Tracheal epithelial cell (primary cell): ENCODE measurements around the gene HEATR9. TPM values are rescaled to one million over a fixed set of nuclear protein-coding genes. Genes with fewer than 3 reads are reported as not detected.

ENCODE experiments used
- total RNA-seq: library from RNA; depleted of rRNA; stranded (reverse); fragments of >200 nt; gene quantifications from 2 replicates; pipeline ENCODE4 v1.2.1, GENCODE V29; 2014

Gene HEATR9, protein sequence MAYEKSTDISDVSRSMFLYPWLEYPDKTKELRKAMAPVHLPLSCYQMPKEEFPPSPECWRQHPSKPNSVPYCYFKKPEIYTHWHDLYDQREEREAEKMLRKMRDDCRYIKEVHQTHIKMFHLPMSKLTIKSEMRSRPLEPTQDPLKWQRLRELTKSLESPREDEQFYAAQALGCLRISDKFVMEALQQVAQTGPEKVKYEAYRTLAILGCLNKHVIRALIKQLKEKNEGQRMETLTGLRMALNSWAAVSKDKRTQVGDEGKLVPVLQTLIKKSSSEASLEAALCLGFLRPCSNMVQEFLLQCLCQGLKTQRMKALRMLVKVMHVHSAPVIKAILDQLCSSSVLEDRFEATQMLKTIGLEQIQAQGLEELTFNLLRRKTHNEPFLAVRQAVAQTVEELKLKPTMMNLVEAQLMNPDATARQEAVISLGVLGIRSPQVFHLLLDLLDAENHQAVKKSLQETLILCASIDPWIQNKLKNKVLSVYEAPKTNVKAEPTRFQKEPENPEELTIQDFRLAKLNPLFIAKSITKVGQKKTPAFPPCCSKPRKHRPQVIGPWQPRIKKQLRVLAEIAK
- not detected in 2 replicates for total RNA-seq

GRCh38 chr17:35868737-35869136 lies at the start of gene HEATR9:
Gene HEATR9 (minus strand): TSS chr17:35868891. CDS start chr17:35868742, 149 bp downstream.

GRCh38 chr17:35879773-35880654 lies 11.3 kb upstream of the HEATR9 start, which contains the start of gene CCL5:
Gene CCL5 (minus strand): TSS chr17:35880360.

DNA sequence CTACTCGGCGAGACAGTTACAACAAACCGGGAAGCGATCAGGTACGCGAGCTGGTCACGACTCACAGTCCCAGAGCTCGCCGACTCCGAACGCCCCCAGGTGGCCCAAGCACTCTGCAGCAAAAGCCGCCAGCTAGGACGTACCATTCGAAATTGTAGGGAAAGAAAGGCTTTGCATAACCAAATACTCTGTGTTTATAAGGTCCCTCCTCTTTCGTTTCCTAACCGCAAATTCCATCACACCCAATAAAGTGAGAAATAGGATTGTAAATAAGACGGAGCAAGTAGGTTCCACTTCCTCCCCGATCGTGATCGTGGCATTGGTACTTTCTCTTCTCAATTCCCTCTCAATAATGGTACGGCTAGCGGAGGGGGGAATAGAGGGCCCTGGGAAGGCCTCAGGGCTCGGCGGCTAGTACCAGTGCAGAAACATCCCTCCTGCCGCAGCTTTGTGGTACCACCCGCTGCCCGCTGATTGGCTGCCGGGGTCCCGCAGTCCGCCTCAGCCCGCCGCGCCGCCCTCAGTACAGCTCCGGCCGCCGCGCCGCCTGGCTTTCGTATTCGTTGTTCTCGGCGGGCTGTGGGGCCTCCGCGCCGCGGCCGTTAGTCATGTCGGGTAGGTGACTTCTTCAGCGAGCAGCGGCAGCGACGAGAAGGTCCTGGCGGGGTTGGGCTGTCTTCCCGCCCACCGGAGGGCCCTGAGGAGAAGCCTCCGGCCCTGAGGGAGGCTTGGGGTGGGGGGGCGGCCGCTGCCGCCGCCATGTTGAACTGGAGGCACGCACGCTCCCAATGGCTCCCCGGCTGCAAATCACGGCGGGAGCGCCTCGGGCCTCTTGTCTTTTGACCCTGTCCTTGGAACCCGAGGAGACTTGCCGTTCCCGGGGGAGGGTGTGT lies 59.5 kb downstream of the HEATR9 start, which contains the start of gene TAF15:
TSS of gene TAF15 (plus strand) at position 523 of the 893 bp plus-strand sequence. CDS start at position 609, 86 bp downstream.

Other genes with a start within 250 kb of the HEATR9 start
- 0.64 and 0.72 TPM in 2 replicates for gene RASL10B, start 137.3 kb downstream of the HEATR9 start, total RNA-seq
- 0.24 TPM in 1 of 2 replicates, not detected in the other for gene GAS2L2, start 115.7 kb downstream of the HEATR9 start, total RNA-seq
- not detected in 2 replicates for gene C17orf50, start 108.0 kb downstream of the HEATR9 start, total RNA-seq
- gene MMP28, start 73.2 kb downstream of the HEATR9 start, total RNA-seq: 37.8 and 132 TPM in 2 replicates
- 36.9 and 45.8 TPM in 2 replicates for gene TAF15, start 59.4 kb downstream of the HEATR9 start, total RNA-seq
- 0.24 TPM in 1 of 2 replicates, not detected in the other for gene CCL5, start 11.5 kb upstream of the HEATR9 start, total RNA-seq
- gene RDM1, start 61.9 kb upstream of the HEATR9 start, total RNA-seq: 1.4 TPM in 1 of 2 replicates, not detected in the other
- not detected in 2 replicates for gene LYZL6, start 74.8 kb upstream of the HEATR9 start, total RNA-seq
- not detected in 2 replicates for gene CCL16, start 112.6 kb upstream of the HEATR9 start, total RNA-seq
- not detected in 2 replicates for gene CCL14, start 117.8 kb upstream of the HEATR9 start, total RNA-seq
- not detected in 2 replicates for gene CCL15, start 132.7 kb upstream of the HEATR9 start, total RNA-seq
- gene CCL23, start 149.1 kb upstream of the HEATR9 start, total RNA-seq: not detected in 2 replicates
- not detected in 2 replicates for gene CCL18, start 195.4 kb upstream of the HEATR9 start, total RNA-seq
- not detected in 2 replicates for gene CCL3, start 221.3 kb upstream of the HEATR9 start, total RNA-seq
- gene CCL4, start 234.9 kb upstream of the HEATR9 start, total RNA-seq: not detected in 2 replicates